ENCODE measurements around the gene THOC5.
"Not testable (repeated sequence)": the region's sequence is repeated elsewhere in the genome, so short reads cannot be mapped to it uniquely, and the experiment has no call there.

Gene THOC5

GRCh38 chr22:29570456-29570855, 16.9 kb upstream of the THOC5 start:
- TF ChIP-seq EZH2phosphoT487 (IDR thresholded peaks at IDR 0.05; ENCODE audit: borderline replicate concordance, low read length) (no peak), CTCF (IDR thresholded peaks at IDR 0.05; ENCODE audit: low read depth, low read length, poor library complexity, severe bottlenecking) (no peak)
- H4K20me1 ChIP-seq (ENCODE audit: control insufficient read depth, insufficient read depth, low read depth, low read length): no peaks in the 10 kb centered on the region
- H3K79me2 ChIP-seq (ENCODE audit: control insufficient read depth, low read length): no peaks in the 10 kb centered on the region
- H3K9me3 ChIP-seq (ENCODE audit: control insufficient read depth, insufficient read depth, low read length): no peaks in the 10 kb centered on the region
- no peaks in the 10 kb centered on the region for H3K27me3 ChIP-seq (ENCODE audit: control insufficient read depth, low read length)
- no peaks in the 10 kb centered on the region for H3K4me1 ChIP-seq (ENCODE audit: control insufficient read depth, low read length)
- no peak overlapping the region for H3K4me3 ChIP-seq (ENCODE audit: low read length)
- H3F3A ChIP-seq (ENCODE audit: control insufficient read depth, insufficient read depth): no peaks in the 10 kb centered on the region
- no peak overlapping the region for H3K27ac ChIP-seq (ENCODE audit: low read depth, low read length)
- no peak overlapping the region for H3K4me2 ChIP-seq (ENCODE audit: low read length)
- H3K36me3 ChIP-seq (ENCODE audit: control insufficient read depth, low read length): no peaks in the 10 kb centered on the region
- no peaks in the 10 kb centered on the region for H3K9me2 ChIP-seq (replicated peaks; ENCODE audit: control insufficient read depth, low read length)

- no peak overlapping the region for H3K4me2 ChIP-seq (ENCODE audit: low read length)
- no peaks in the 10 kb centered on the region for H3K27me3 ChIP-seq (ENCODE audit: control insufficient read depth, low read length)
- no peaks in the 10 kb centered on the region for H3F3A ChIP-seq (ENCODE audit: control insufficient read depth, insufficient read depth)
- H3K4me3 ChIP-seq (ENCODE audit: low read length): no peak overlapping the region
- H3K9me3 ChIP-seq (ENCODE audit: control insufficient read depth, insufficient read depth, low read length): no peaks in the 10 kb centered on the region
- H3K79me2 ChIP-seq (ENCODE audit: control insufficient read depth, low read length): no peaks in the 10 kb centered on the region
- H3K4me1 ChIP-seq (ENCODE audit: control insufficient read depth, low read length): no peaks in the 10 kb centered on the region
- no peaks in the 10 kb centered on the region for H4K20me1 ChIP-seq (ENCODE audit: control insufficient read depth, insufficient read depth, low read depth, low read length)
- no peak overlapping the region for H3K27ac ChIP-seq (ENCODE audit: low read depth, low read length)
- no peaks in the 10 kb centered on the region for H3K9me2 ChIP-seq (replicated peaks; ENCODE audit: control insufficient read depth, low read length)
- H3K36me3 ChIP-seq (ENCODE audit: control insufficient read depth, low read length): no peaks in the 10 kb centered on the region
- TF ChIP-seq EZH2phosphoT487 (IDR thresholded peaks at IDR 0.05; ENCODE audit: borderline replicate concordance, low read length) (no peak), CTCF (IDR thresholded peaks at IDR 0.05; ENCODE audit: low read depth, low read length, poor library complexity, severe bottlenecking) (no peak)
Measured at GRCh38 chr22:29569011-29569678, 15.6 kb upstream of the THOC5 start.

- no peaks in the 10 kb centered on the region for H4K20me1 ChIP-seq (ENCODE audit: control insufficient read depth, insufficient read depth, low read depth, low read length)
- TF ChIP-seq CTCF (IDR thresholded peaks at IDR 0.05; ENCODE audit: low read depth, low read length, poor library complexity, severe bottlenecking) (no peak), EZH2phosphoT487 (IDR thresholded peaks at IDR 0.05; ENCODE audit: borderline replicate concordance, low read length) (no peak)
- H3K36me3 ChIP-seq (ENCODE audit: control insufficient read depth, low read length): no peaks in the 10 kb centered on the region
- no peaks in the 10 kb centered on the region for H3K9me2 ChIP-seq (replicated peaks; ENCODE audit: control insufficient read depth, low read length)
- no peak overlapping the region for H3K4me2 ChIP-seq (ENCODE audit: low read length)
- no peaks in the 10 kb centered on the region for H3K9me3 ChIP-seq (ENCODE audit: control insufficient read depth, insufficient read depth, low read length)
- no peaks in the 10 kb centered on the region for H3K79me2 ChIP-seq (ENCODE audit: control insufficient read depth, low read length)
- no peaks in the 10 kb centered on the region for H3F3A ChIP-seq (ENCODE audit: control insufficient read depth, insufficient read depth)
- no peak overlapping the region for H3K27ac ChIP-seq (ENCODE audit: low read depth, low read length)
- H3K4me1 ChIP-seq (ENCODE audit: control insufficient read depth, low read length): no peaks in the 10 kb centered on the region
- H3K4me3 ChIP-seq (ENCODE audit: low read length): no peak overlapping the region
- H3K27me3 ChIP-seq (ENCODE audit: control insufficient read depth, low read length): no peaks in the 10 kb centered on the region
Measured at GRCh38 chr22:29567338-29567737, 13.8 kb upstream of the THOC5 start.

GRCh38 chr22:29566513-29566912, 13.0 kb upstream of the THOC5 start:
- H3K4me3 ChIP-seq (ENCODE audit: low read length); H3K4me2 ChIP-seq (ENCODE audit: low read length); H3K9me2 ChIP-seq (replicated peaks; ENCODE audit: control insufficient read depth, low read length); H3K27ac ChIP-seq (ENCODE audit: low read depth, low read length); H3K79me2 ChIP-seq (ENCODE audit: control insufficient read depth, low read length); H3K36me3 ChIP-seq (ENCODE audit: control insufficient read depth, low read length); H3K4me1 ChIP-seq (ENCODE audit: control insufficient read depth, low read length); H3F3A ChIP-seq (ENCODE audit: control insufficient read depth, insufficient read depth); H4K20me1 ChIP-seq (ENCODE audit: control insufficient read depth, insufficient read depth, low read depth, low read length); H3K27me3 ChIP-seq (ENCODE audit: control insufficient read depth, low read length); H3K9me3 ChIP-seq (ENCODE audit: control insufficient read depth, insufficient read depth, low read length): not testable (repeated sequence)
